Measurements from ENCODE around the gene ACAD8. TPM values are rescaled to one million over a fixed set of nuclear protein-coding genes. Genes with fewer than 3 reads are reported as not detected.

The ACAD8 gene
- total RNA-seq, 1 experiment from 2014 or later = 34.8 TPM

GRCh38 chr11:134275534-134276395 is 22.4 kb downstream of the ACAD8 start, which contains the start of gene GLB1L3:
TSS of gene GLB1L3 (plus strand) at chr11:134276379. CDS start at chr11:134276741, 362 bp downstream.
- BruUV-seq (replicated peaks) = no TSS peak
- no peaks in the 10 kb centered on the region for H3K36me3 ChIP-seq (ENCODE audit: insufficient read depth, low read length, poor library complexity, severe bottlenecking)
- DNase-seq (ENCODE audit: low spot score) = peak; percentile 65
- ChIA-PET POLR2A (ENCODE audit: low non-redundant PET) (interaction anchor here (0.6 kb wide), 1 partner anchor 11 kb away, joined by 3 read pairs; no protein-coding TSS in a partner anchor), CTCF (interaction anchor here (0.7 to 1.3 kb wide), 2 partner anchors 9 to 14 kb away, joined by 3 to 7 read pairs; no protein-coding TSS in a partner anchor)
- no peaks in the 10 kb centered on the region for H3K4me1 ChIP-seq (ENCODE audit: insufficient read depth, low read length, poor library complexity, severe bottlenecking)
- TF ChIP-seq EZH2 (IDR thresholded peaks at IDR 0.05; ENCODE audit: borderline replicate concordance, low read depth, low read length, poor library complexity, severe bottlenecking) (no peak), CTCF (conservative IDR thresholded peaks at IDR 0.05; ENCODE audit: low read depth, low read length) (0 out of 2 replicates have a peak, but pooled peaks have one; percentile 51)
- H3K27ac ChIP-seq (ENCODE audit: low read depth, low read length, poor library complexity, severe bottlenecking) = no peak within 1 kb of the TSS
- intact Hi-C loops (cut with micrococcal nuclease; ENCODE audit: unreplicated experiment) = no loop called here
- H3K4me3 ChIP-seq (ENCODE audit: low read depth, low read length, poor library complexity, severe bottlenecking) = peak within 1 kb of the TSS; percentile 41
- peaks cover 90% of the 10 kb centered on the region for H3K27me3 ChIP-seq (replicated peaks; ENCODE audit: insufficient read depth, low read depth, low read length, poor library complexity)
- no peaks in the 10 kb centered on the region for H3K9me3 ChIP-seq (ENCODE audit: low read depth, low read length, poor library complexity, severe bottlenecking)

GRCh38 chr11:134276396-134277182 is 23.2 kb downstream of the ACAD8 start:
- Histone ChIP-seq H3K27me3 (replicated peaks; ENCODE audit: insufficient read depth, low read depth, low read length, poor library complexity) (peaks cover 94% of the 10 kb centered on the region), H3K4me3 (ENCODE audit: low read depth, low read length, poor library complexity, severe bottlenecking) (peak overlapping the region; percentile 41)

More at GRCh38 chr11:134276396-134277182, 23.2 kb downstream of the ACAD8 start:
- Histone ChIP-seq H3K27ac (ENCODE audit: low read depth, low read length, poor library complexity, severe bottlenecking) (no peak overlapping the region), H3K9me3 (ENCODE audit: low read depth, low read length, poor library complexity, severe bottlenecking) (no peaks in the 10 kb centered on the region), H3K36me3 (ENCODE audit: insufficient read depth, low read length, poor library complexity, severe bottlenecking) (no peaks in the 10 kb centered on the region), H3K4me1 (ENCODE audit: insufficient read depth, low read length, poor library complexity, severe bottlenecking) (no peaks in the 10 kb centered on the region)
- no peak for DNase-seq (ENCODE audit: low spot score)
- BruUV-seq (replicated peaks) = no TSS peak
- ChIA-PET CTCF (interaction anchor here (1.3 kb wide), 1 partner anchor 9 kb away, joined by 3 read pairs; no protein-coding TSS in a partner anchor), POLR2A (ENCODE audit: low non-redundant PET) (no interaction called here)
- TF ChIP-seq CTCF (conservative IDR thresholded peaks at IDR 0.05; ENCODE audit: low read depth, low read length) (no peak), EZH2 (IDR thresholded peaks at IDR 0.05; ENCODE audit: borderline replicate concordance, low read depth, low read length, poor library complexity, severe bottlenecking) (peak; percentile 88)
- intact Hi-C loops (cut with micrococcal nuclease; ENCODE audit: unreplicated experiment) = no loop called here

Data from A673 (cell line).